A549 (cell line): ENCODE data around the gene KCNQ1OT1. TPM values are rescaled to one million over a fixed set of nuclear protein-coding genes. Genes with fewer than 3 reads are reported as not detected.

Source experiments
- ATAC-seq, 2 experiments: fragments of 200-7000 bp in 1 of 2; fragments of >200 bp in 1 of 2; cut with Nextera tagmentation in 1 of 2; cut with Tn5 transposase in 1 of 2; 3 replicates each; pipeline versions ENCODE4 v1.8.0 to v1.9.1; 2018 to 2020; ENCODE audit warnings: mild to moderate bottlenecking in 1 of 2, moderate library complexity in 1 of 2
- CTCF ChIA-PET: fragments of 300-600 bp; sonication (Branson Sonifier 250); formaldehyde crosslinking; extraction: SDS; loops from one replicate; lab custom pipeline; 2021; ENCODE audit warnings: antibody characterized with exemption, inconsistent platforms; lab: Yijun Ruan, JAX
- POLR2A ChIA-PET: fragments of 350-600 bp; formaldehyde crosslinking; extraction: SDS; loops from one replicate; lab custom pipeline; 2021; ENCODE audit warnings: antibody characterized with exemption, inconsistent platforms; lab: Yijun Ruan, JAX
- DNase-seq, 2 experiments: peaks; one replicate each; pipeline versions ENCODE4 v3.0.0 to v3.0.0-alpha.2; 2011 to 2016; ENCODE audit warnings: low read depth in 1 of 2, low spot score in 1 of 2
- FAIRE-seq: peaks from 2 replicates; lab custom pipeline; 2011; peaks lifted over from hg19 to GRCh38; lab: Jason Lieb, UNC
- H3K27ac ChIP-seq, 2 experiments: fragments of >200 bp; sonication (Bioruptor Twin); formaldehyde crosslinking; 3 replicates each; pipeline ENCODE4 v1.5.1; 2016 to 2017
- H3K4me1 ChIP-seq: fragments of >200 bp; sonication (Bioruptor Twin); formaldehyde crosslinking; 3 replicates; pipeline ENCODE4 v1.6.1; 2016
- H3K4me2 ChIP-seq: fragments of >200 bp; sonication (Bioruptor Twin); formaldehyde crosslinking; 3 replicates; pipeline ENCODE4 v1.6.1; 2016
- H3K4me3 ChIP-seq: fragments of >200 bp; sonication (Bioruptor Twin); formaldehyde crosslinking; 3 replicates; pipeline ENCODE4 v1.5.1; 2016
- H3K9me3 ChIP-seq: fragments of >200 bp; sonication (Bioruptor Twin); formaldehyde crosslinking; 3 replicates; pipeline ENCODE4 v1.6.1; 2016
- BHLHE40 ChIP-seq: IDR thresholded peaks from 2 replicates; pipeline ENCODE4 v1.6.1; 2012; ENCODE audit warnings: low read depth, low read length, inconsistent platforms
- CBX8 ChIP-seq: fragments of 200-600 bp; sonication (generic); IDR thresholded peaks from 2 replicates; pipeline ENCODE4 v1.6.1; 2016
- CEBPB ChIP-seq, 2 experiments: fragments of >200 bp in 1 of 2; sonication (Bioruptor Twin) in 1 of 2; formaldehyde crosslinking in 1 of 2; IDR thresholded peaks; 2 replicates each; pipeline ENCODE4 v1.6.1; 2012 to 2016
- CHD2 ChIP-seq: fragments of 150-350 bp; IDR thresholded peaks from 2 replicates; pipeline ENCODE4 v1.6.1; 2014; ENCODE audit warnings: low read length; ENCODE audit not compliant: partially characterized antibody
- CHD4 ChIP-seq: fragments of 200-600 bp; sonication (generic); IDR thresholded peaks from 2 replicates; pipeline ENCODE4 v1.6.1; 2016; ENCODE audit warnings: antibody characterized with exemption, mild to moderate bottlenecking, borderline replicate concordance
- EHF ChIP-seq: fragments of 250-450 bp; sonication (Bioruptor Pico); IDR thresholded peaks from 2 replicates; pipeline ENCODE4 v1.5.0; 2020; ENCODE audit warnings: mild to moderate bottlenecking
- ESRRA ChIP-seq: fragments of 150-350 bp; IDR thresholded peaks from 2 replicates; pipeline ENCODE4 v1.6.1; 2014; ENCODE audit warnings: mild to moderate bottlenecking, low read length, borderline replicate concordance
- FOXS1 ChIP-seq: fragments of 250-450 bp; sonication (Bioruptor Pico); IDR thresholded peaks from 2 replicates; pipeline ENCODE4 v1.5.0; 2020; ENCODE audit warnings: mild to moderate bottlenecking, moderate library complexity
- GATA3 ChIP-seq: IDR thresholded peaks from 2 replicates; pipeline ENCODE4 v1.6.1; 2012; ENCODE audit warnings: borderline replicate concordance
- JUN ChIP-seq, 2 experiments: fragments of >200 bp; sonication (Bioruptor Twin); formaldehyde crosslinking; IDR thresholded peaks; 2 replicates in 1 of 2; 3 replicates in 1 of 2; pipeline ENCODE4 v1.6.1; 2016 to 2017
- KDM5A ChIP-seq: fragments of 200-600 bp; sonication (generic); IDR thresholded peaks from 2 replicates; pipeline ENCODE4 v1.6.1; 2016; ENCODE audit warnings: antibody characterized with exemption, mild to moderate bottlenecking
- MAZ ChIP-seq: fragments of 150-350 bp; IDR thresholded peaks from 2 replicates; pipeline ENCODE4 v1.6.1; 2014; ENCODE audit warnings: antibody characterized with exemption, low read depth, low read length, borderline replicate concordance
- MYC ChIP-seq: IDR thresholded peaks from 2 replicates; pipeline ENCODE4 v1.6.1; 2012; ENCODE audit warnings: mild to moderate bottlenecking, inconsistent platforms, low read length, improper control_type of control experiment, borderline replicate concordance
- NFE2L2 ChIP-seq: fragments of 150-350 bp; conservative IDR thresholded peaks from 2 replicates; pipeline ENCODE4 v1.6.1; 2014; ENCODE audit warnings: low read length
- NPAS2 ChIP-seq: fragments of 250-450 bp; sonication (Bioruptor Pico); IDR thresholded peaks from 2 replicates; pipeline ENCODE4 v1.8.0; 2022; ENCODE audit warnings: mild to moderate bottlenecking, moderate library complexity, borderline replicate concordance
- NR3C1 ChIP-seq: fragments of >200 bp; sonication (Bioruptor Twin); formaldehyde crosslinking; IDR thresholded peaks from 3 replicates; pipeline ENCODE4 v1.6.1; 2017
- PHF8 ChIP-seq: fragments of 200-600 bp; sonication (generic); IDR thresholded peaks from 2 replicates; pipeline ENCODE4 v1.6.1; 2016; ENCODE audit warnings: low read depth, mild to moderate bottlenecking, antibody characterized with exemption, moderate library complexity, borderline replicate concordance
- POLR2A ChIP-seq: IDR thresholded peaks from 2 replicates; pipeline ENCODE4 v1.6.1; 2012; ENCODE audit warnings: mild to moderate bottlenecking, low read length
- POLR2AphosphoS2 ChIP-seq: conservative IDR thresholded peaks from 2 replicates; pipeline ENCODE4 v1.6.1; 2012; ENCODE audit warnings: low read length, improper control_type of control experiment, inconsistent platforms
- RCOR1 ChIP-seq: fragments of 150-350 bp; IDR thresholded peaks from 2 replicates; pipeline ENCODE4 v1.6.1; 2014; ENCODE audit warnings: antibody characterized with exemption, low read length, low read depth
- RNF2 ChIP-seq: fragments of 200-600 bp; sonication (generic); IDR thresholded peaks from 2 replicates; pipeline ENCODE4 v1.6.1; 2016; ENCODE audit warnings: low read depth, mild to moderate bottlenecking, antibody characterized with exemption, moderate library complexity, borderline replicate concordance
- SMC3 ChIP-seq: fragments of >200 bp; sonication (Bioruptor Twin); formaldehyde crosslinking; IDR thresholded peaks from 3 replicates; pipeline ENCODE4 v1.6.1; 2018; ENCODE audit warnings: inconsistent platforms
- SREBF2 ChIP-seq: fragments of 450-650 bp; IDR thresholded peaks from 2 replicates; pipeline ENCODE4 v1.6.1; 2014; ENCODE audit warnings: mild to moderate bottlenecking, moderate library complexity
- TP53 ChIP-seq: fragments of 250-450 bp; sonication (Bioruptor Pico); IDR thresholded peaks from 2 replicates; pipeline ENCODE4 v1.5.0; 2021; ENCODE audit warnings: mild to moderate bottlenecking, moderate library complexity
- ZNF302 ChIP-seq: fragments of 250-450 bp; sonication (Bioruptor Pico); IDR thresholded peaks from 2 replicates; pipeline ENCODE4 v1.9.0; 2021; ENCODE audit warnings: inconsistent platforms, mild to moderate bottlenecking, moderate library complexity
- WGBS: methylation state at CpG from one replicate; pipeline ENCODE4 v1.1.6; 2017; ENCODE audit errors: missing lambda C conversion rate; 5-methylcytosine and 5-hydroxymethylcytosine counted together
- polyA plus RNA-seq, 4 experiments: library from polyadenylated mRNA; depleted of rRNA in 3 of 4; stranded (reverse); fragments of >200 nt; fragmentation: RNase III in 1 of 4; extraction: RNeasy Plus Mini Kit Qiagen cat#74134 plus additional on column Dnase treatment in 1 of 4; gene quantifications; 2 replicates in 3 of 4; 3 replicates in 1 of 4; pipeline ENCODE4 v1.2.3, GENCODE V29; 2011 to 2017
- TF ChIP-seq, protein P1 (sequence below): fragments of >200 bp; sonication (Bioruptor Twin); formaldehyde crosslinking; IDR thresholded peaks from 2 replicates; pipeline ENCODE4 v1.6.1; 2016
- TF ChIP-seq, protein P2 (sequence below): fragments of 250-450 bp; sonication (Bioruptor Pico); IDR thresholded peaks from 2 replicates; pipeline ENCODE4 v1.5.0; 2021; ENCODE audit warnings: mild to moderate bottlenecking, moderate library complexity, borderline replicate concordance

KCNQ1OT1 gene
- polyA plus RNA-seq, 2 of the 4 experiments (the other 2 are of a cell fraction), result 0.03 to 0.13 TPM

DNA sequence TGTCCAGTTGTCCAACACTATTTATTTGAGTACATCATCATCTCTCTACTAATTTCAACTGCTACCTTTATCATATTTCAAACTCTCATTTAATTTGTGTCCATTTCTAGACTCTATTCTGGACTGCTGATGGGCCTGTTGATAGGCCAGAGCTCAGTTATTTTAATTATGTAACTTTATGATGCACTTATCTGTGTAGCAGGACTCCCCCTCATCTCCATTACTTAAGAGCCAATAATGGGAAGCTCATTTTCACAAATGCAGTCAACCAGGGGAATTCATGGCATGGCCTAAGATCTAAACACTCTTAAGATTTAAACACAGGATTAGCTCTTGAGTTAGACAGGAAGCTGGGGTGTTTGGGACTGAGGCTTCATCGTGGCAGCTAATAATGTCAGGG, 21.4 kb downstream of the KCNQ1OT1 start:
- Histone ChIP-seq H3K9me3 (no peaks in the 10 kb centered on the region), H3K27ac (no peak overlapping the region), H3K4me2 (no peak overlapping the region), H3K4me1 (no peaks in the 10 kb centered on the region), H3K4me3 (no peak overlapping the region)
- POLR2A ChIA-PET, result no interaction called here
- 86% methylated on average over 1 of the region's 1 CpG for WGBS
- TF ChIP-seq EHF (CRISPR knock-in tag), result no peak
- TF ChIP-seq RCOR1, result no peak
- no peak for TF ChIP-seq CHD2
- no peak for TF ChIP-seq CEBPB (IDR thresholded peaks at IDR 0.05)
- TF ChIP-seq SMC3, result no peak
- no peak for TF ChIP-seq JUN (IDR thresholded peaks at IDR 0.05)
- TF ChIP-seq ZNF302 (CRISPR knock-in tag), result no peak
- TF ChIP-seq ESRRA, result no peak
- TF ChIP-seq MYC, result no peak
- TF ChIP-seq POLR2AphosphoS2, result no peak
- no peak for TF ChIP-seq FOXS1 (CRISPR knock-in tag)
- TF ChIP-seq NFE2L2, result no peak
- TF ChIP-seq SREBF2, result no peak
- TF ChIP-seq PHF8, result no peak
- TF ChIP-seq BHLHE40, result no peak
- TF ChIP-seq RNF2, result no peak
- no peak for TF ChIP-seq GATA3
- no peak for TF ChIP-seq TP53
- ATAC-seq (no peak), DNase-seq (no peak), FAIRE-seq (no peak)
- CTCF ChIA-PET, result interaction anchor here (0.7 to 1.5 kb wide), 3 partner anchors 11 to 209 kb away, joined by 3 to 7 read pairs (median 3); no protein-coding TSS in a partner anchor

DNA sequence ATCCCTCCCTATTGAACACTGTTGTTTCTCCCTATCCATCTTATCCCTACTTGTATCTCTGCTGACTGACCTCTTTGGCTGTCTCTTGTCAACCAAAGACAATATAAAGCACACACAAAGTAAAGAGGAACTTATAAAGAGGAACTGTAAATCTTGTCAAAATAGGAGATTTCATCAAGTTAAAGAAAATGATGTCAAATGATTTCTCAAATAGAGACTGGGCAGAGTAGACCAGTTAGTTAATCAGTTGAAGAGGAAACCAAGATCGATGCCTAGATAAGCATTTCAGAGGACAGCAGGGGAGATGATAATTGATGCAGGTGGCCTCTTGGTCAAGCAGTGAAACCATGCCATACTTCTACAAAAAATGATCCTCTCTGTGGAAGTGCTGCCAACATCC, 22.7 kb downstream of the KCNQ1OT1 start:
- Histone ChIP-seq H3K4me1 (no peaks in the 10 kb centered on the region), H3K4me2 (no peak overlapping the region), H3K27ac (no peak overlapping the region), H3K9me3 (no peaks in the 10 kb centered on the region), H3K4me3 (no peak overlapping the region)
- DNase-seq (no peak), ATAC-seq (no peak), FAIRE-seq (no peak)
- WGBS, result 81% methylated on average over 1 of the region's 1 CpG
- ChIA-PET CTCF (interaction anchor here (1.3 kb wide), 1 partner anchor 211 kb away, joined by 5 read pairs; no protein-coding TSS in a partner anchor), POLR2A (no interaction called here)
- TF ChIP-seq CHD2 (no peak), POLR2A (no peak), RCOR1 (no peak), CHD4 (no peak), BHLHE40 (no peak), NFE2L2 (no peak), NR3C1 (no peak), CEBPB (IDR thresholded peaks at IDR 0.05) (no peak), NPAS2 (CRISPR knock-in tag) (no peak), SREBF2 (no peak), KDM5A (no peak), CBX8 (no peak), MAZ (no peak)
- TF ChIP-seq, protein P1, sequence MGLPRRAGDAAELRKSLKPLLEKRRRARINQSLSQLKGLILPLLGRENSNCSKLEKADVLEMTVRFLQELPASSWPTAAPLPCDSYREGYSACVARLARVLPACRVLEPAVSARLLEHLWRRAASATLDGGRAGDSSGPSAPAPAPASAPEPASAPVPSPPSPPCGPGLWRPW, result no peak
- TF ChIP-seq, protein P2, sequence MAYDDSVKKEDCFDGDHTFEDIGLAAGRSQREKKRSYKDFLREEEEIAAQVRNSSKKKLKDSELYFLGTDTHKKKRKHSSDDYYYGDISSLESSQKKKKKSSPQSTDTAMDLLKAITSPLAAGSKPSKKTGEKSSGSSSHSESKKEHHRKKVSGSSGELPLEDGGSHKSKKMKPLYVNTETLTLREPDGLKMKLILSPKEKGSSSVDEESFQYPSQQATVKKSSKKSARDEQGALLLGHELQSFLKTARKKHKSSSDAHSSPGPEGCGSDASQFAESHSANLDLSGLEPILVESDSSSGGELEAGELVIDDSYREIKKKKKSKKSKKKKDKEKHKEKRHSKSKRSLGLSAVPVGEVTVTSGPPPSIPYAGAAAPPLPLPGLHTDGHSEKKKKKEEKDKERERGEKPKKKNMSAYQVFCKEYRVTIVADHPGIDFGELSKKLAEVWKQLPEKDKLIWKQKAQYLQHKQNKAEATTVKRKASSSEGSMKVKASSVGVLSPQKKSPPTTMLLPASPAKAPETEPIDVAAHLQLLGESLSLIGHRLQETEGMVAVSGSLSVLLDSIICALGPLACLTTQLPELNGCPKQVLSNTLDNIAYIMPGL, result no peak
